GM19397 (cell line): Measurements from ENCODE around the gene SPEF2.
"Not testable (repeated sequence)": the region's sequence is repeated elsewhere in the genome, so short reads cannot be mapped to it uniquely, and the experiment has no call there.

Source experiments
- ATAC-seq: cut with Tn5 transposase; IDR thresholded peaks from one replicate; pipeline ENCODE4 v1.9.1; 2021; ENCODE audit warnings: mild to moderate bottlenecking, moderate library complexity; ENCODE audit not compliant: unreplicated experiment

The SPEF2 gene

GRCh38 chr5:35657877-35658276 lies 40.2 kb downstream of the SPEF2 start:
- no peak for ATAC-seq

GRCh38 chr5:35659556-35659955 lies 41.9 kb downstream of the SPEF2 start:
- no peak for ATAC-seq

DNA sequence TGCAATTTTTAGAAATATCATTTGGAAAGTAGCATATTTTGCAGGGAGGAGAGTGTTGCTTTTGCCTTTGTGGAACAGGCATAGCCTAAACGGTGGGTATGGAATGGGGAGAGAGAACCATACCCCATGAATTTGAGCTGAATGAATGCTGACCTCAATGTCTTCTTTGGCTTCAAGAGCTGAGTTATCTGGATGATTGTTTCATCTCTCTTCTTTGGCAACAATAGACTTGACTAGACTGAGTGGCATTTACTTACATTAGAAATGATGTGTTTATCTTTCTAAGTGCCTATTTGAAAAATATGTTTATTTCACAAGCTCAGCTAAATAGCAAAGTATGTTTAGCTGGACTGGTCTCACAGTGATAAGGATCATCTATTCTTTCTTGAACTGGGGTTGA lies 42.8 kb downstream of the SPEF2 start:
- no peak for ATAC-seq

GRCh38 chr5:35664584-35664983 lies 46.9 kb downstream of the SPEF2 start:
- ATAC-seq: no peak

GRCh38 chr5:35665096-35665495 lies 47.4 kb downstream of the SPEF2 start:
- no peak for ATAC-seq

DNA sequence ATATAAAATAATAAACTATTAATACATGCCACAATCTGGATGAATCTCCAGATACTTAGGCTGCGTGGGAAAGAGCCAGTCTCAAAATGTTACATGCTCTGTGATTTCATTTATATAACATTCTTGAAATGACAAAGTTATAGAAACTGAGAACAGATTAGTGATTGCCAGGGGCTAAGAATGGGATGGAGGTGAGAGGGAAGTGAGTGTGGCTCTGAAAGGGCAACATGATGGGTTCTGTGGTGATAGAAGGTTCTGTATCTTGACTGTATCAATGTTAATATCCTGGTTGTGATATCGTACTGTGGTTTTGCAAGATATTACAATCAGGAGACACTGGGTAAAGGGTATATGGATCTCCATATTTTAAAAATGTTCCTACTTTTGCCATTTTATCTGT lies 50.7 kb downstream of the SPEF2 start:
- ATAC-seq: no peak

DNA sequence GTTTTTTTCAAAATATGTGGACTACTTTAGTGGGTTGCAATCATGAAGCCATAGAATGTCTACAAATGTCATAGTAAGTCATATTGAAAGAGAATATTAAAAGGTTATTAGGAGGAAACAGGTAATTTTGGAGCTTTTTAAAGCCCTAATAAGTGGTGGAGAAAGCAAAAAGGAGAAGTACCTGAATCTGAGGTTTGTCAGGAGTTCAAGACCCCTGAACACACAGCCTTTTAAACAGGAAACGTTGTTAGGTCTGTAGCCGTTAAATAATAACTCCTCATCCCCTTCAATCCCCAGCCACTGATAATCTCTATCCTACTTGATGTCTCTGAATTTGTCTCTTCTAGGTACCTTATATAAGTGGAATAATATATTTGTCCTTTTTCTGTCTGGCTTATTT lies 51.1 kb downstream of the SPEF2 start:
- ATAC-seq: no peak

DNA sequence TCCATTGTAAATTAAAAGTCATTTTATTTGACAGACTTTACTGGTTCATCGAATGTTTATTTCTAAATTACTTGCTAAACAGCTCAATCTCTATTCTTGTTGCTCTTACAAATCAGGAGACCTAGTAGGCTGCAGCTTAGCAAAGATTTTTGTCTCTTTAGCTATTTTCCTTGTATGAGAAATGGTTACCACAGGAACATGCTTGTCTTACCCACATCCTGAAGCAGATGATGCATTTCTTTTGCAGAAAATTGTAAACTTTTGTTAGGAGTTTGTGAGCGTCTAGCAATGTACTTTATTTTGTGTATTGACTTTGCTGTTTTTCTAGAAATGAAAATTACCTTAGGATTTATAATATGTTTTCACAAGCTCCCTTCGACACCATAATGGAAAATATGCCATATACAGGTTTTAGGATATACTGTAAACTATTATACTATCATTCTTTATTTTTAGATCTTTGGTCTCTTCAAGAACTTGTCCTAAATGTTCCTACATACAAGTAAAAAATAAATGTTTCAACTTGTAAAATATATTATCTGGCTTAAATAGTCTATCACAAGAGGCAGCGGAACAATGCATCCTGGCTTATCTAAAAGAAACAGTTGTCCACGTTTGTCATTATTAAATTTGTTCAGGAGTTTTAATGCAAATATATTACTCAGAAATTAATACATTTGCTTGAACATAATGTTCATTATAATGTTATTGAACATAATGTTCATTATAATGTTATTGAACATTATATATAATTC lies 54.1 kb downstream of the SPEF2 start:
- ATAC-seq: no peak

- ATAC-seq: not testable (repeated sequence)
These were observed 54.6 kb downstream of the SPEF2 start for GRCh38 chr5:35672296-35672655.

- peak; percentile 69 for ATAC-seq
These were observed 55.3 kb downstream of the SPEF2 start for GRCh38 chr5:35672995-35673394.

DNA sequence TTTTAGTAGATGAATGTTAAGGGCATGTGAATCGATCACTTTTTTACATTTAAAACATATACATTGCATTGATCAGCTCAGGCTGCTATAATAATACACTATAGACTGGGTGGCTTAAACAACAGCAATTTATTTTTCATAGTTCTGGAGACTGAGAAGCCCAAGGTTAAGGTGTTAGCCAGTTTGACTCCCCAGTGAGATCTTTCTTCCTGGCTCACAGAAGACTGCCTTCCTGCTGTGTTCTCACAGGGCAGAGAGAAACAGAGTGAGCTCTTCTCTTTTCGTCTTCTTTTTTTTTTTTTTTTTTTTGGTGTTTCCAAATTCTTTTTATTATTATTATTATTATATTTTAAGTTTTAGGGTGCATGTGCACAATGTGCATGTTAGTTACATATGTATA lies 56.4 kb downstream of the SPEF2 start:
- ATAC-seq: no peak

- no peak for ATAC-seq
These were observed 57.7 kb downstream of the SPEF2 start for GRCh38 chr5:35675392-35675791.

DNA sequence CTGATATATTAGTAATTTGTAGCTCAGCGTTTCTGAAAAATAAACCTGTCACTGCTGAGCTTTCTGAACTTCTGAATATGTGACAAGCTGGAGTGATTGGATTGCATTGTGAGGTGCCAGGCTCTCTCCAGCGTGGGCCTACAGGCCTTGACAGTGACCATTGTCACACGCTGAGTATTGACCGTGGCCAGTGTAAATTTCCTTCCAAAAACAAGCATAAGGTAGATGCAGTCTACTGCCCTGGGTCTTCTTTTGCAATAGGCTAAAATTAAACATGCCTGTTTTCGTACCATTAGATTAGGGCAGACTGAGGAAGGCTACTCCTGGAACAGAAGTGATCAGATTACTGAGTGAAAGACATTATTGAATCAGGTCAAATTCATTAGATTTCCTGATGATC lies 60.2 kb downstream of the SPEF2 start:
- ATAC-seq: no peak

GRCh38 chr5:35678661-35679060 lies 61.0 kb downstream of the SPEF2 start:
- ATAC-seq: no peak

- ATAC-seq: no peak
These were observed 61.7 kb downstream of the SPEF2 start for GRCh38 chr5:35679357-35679756.

DNA sequence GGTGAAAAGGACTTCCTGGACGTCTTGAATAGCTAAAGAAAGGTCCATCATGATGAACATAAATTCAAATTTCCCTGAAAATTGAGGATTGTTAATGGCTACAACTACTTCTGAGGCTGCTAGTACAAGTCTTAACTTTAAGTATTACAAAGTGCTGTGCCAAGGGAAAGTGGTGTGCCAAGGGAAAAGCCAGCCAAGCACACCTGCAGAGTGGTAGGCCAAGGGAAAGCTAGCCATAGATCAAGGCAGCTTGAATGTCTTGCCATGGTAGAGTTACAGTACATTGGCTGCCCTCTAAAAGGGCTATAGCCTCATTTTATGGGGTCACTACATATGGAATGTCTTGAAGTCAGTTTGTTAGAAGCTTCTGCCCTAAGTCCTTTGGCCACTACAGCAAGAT lies 64.2 kb downstream of the SPEF2 start:
- ATAC-seq: no peak

GRCh38 chr5:35683466-35683865 lies 65.8 kb downstream of the SPEF2 start:
- no peak for ATAC-seq

DNA sequence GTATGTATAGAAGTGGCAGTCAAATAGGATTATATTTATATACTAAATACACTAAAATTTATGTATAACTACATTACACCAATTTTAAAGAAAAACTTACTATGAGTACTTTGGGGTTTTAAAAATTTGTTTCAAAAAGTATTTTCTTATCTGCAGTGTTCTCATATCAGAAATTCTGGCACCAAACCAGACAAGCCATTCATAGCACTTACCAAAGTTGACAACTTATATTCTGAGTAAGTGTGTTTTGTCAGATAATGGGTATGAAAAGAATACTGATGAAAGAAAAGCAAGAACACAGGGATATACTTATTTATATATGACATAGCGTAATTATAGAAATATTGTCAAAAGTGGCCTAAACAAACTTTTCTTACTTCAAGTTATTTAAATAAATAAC lies 67.5 kb downstream of the SPEF2 start:
- no peak for ATAC-seq

DNA sequence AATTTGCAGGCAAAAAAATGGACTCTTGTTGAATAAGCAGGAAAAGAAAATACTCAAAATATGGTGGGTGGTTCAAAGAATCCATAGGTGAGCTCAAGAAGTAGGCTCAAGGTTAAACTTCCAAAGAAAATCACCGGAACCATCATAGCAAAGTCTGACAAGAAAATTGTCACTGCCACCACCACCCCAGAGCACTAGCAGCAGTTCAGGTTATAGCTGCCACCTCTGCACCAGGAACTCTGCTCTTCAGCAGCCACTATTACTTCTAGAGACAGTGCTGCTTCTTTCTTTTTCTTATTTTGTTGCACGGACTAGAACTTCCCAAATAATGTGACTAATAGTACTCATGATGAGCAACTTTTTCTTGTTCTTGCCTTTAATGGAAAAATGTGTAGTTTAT lies 70.3 kb downstream of the SPEF2 start:
- no peak for ATAC-seq

DNA sequence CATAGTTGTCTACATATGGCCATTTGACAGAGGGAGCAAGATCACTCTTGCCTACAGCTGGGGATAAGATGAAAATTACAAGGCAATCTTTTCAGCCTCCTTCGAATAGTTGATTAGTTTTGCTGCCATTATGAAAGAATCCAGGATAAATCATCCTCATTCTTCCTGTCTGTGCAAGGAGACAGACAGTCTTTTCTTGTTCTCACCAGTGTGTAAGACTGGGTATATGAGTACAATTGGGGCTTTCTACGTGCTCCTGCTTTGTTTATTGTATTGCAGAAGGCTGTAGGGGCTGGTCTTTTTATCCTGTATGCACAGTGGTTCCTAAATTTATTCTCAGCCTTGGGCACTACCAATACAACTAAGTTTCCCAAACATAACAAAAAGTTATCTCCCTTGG lies 76.8 kb downstream of the SPEF2 start:
- no peak for ATAC-seq

DNA sequence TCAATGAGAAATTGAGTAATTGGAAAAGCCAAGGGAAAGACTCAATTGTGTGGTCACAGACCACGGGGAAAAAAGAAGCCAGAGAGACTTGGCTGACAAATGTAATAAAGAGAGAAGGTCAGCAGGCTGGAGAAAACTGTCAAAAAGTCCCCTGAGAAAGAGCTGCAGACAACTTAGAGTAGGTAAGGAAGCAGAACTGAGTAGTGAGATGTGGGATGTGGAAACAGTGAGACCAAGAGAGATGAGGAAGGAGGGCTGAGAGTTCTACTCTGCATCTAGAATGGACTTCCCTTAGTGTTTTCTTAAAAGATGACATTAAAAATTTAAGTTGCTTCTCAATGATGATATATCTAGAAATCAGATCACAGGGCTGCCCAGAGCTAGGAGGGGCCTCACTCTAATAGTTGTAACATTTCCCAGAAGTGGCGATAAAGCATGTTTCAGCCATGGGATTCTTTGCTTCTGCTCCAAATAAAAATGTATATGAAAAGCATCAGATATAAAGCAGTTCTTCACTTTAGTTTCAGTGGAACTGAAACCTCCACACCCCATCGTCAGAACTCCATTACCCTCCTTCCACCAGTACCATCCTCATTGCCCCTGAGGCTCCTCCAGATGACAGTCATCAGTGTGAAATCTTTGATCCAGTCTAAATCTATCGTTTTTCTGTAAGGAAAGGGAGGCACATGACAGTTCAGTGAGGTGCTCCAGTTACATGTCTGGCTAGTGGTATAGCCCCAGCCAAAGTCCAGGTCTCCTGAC lies 80.6 kb downstream of the SPEF2 start:
- ATAC-seq: no peak

DNA sequence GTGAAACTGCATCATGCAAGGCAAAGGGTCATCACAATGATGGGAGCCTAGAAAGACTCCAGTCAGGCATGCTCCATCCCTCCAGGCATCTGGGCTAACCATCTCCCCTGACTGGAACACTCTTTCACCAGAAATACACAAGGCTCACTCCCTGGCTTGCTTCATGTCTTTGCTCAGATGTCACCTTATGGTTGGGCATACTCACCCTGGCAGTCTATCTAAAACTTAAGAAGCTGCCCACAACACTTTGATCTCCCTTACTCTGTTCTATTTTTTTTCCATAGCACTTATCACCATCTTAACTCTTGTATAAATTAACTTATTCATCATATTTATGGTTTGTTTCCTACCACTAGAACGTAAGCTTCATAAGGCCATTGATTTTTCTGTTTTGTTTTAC lies 90.0 kb downstream of the SPEF2 start:
- ATAC-seq: no peak

- no peak for ATAC-seq
These were observed 92.0 kb downstream of the SPEF2 start for GRCh38 chr5:35709688-35710087.
